HepG2 (cell line): ENCODE measurements around the gene VPS26B. TPM values are rescaled to one million over a fixed set of nuclear protein-coding genes. Genes with fewer than 3 reads are reported as not detected.
A peak's percentile ranks its signal among the peaks of the same experiment; 100 is the strongest.

Experiments
- ZNF556 ChIP-seq: sonication (generic); formaldehyde crosslinking; IDR thresholded peaks from 2 replicates; pipeline ENCODE4 v1.4.0; 2020; ENCODE audit warnings: mild to moderate bottlenecking, missing genetic modification reagents, borderline replicate concordance
- polyA plus RNA-seq, 8 experiments: library from polyadenylated mRNA; depleted of rRNA in 3 of 8; stranded (reverse) in 7 of 8; unstranded in 1 of 8; fragments of >200 nt; fragmentation: Illumina TruSeq in 4 of 8; extraction: Trizol in 4 of 8; gene quantifications; 2 replicates each; pipeline versions ENCODE4 v1.2.1 to v1.2.3, GENCODE V29; 2011 to 2016; ENCODE audit warnings: low read depth in 4 of 8, missing spikeins in 1 of 8, mixed read lengths in 1 of 8; ENCODE audit not compliant: insufficient read depth in 1 of 8
- total RNA-seq, 5 experiments: library from RNA; depleted of rRNA; stranded (reverse); fragments of >200 nt; fragmentation: Illumina TruSeq; extraction: Trizol; gene quantifications; 2 replicates each; pipeline ENCODE4 v1.2.3, GENCODE V29; 2016; ENCODE audit warnings: low read depth in 1 of 5
- TF ChIP-seq, protein P1 (sequence below), 2 experiments: fragments of 450-650 bp in 1 of 2; sonication (generic) in 1 of 2; formaldehyde crosslinking in 1 of 2; IDR thresholded peaks; 2 replicates each; pipeline versions ENCODE4 v1.6.1 to v1.8.0; 2016 to 2022; ENCODE audit warnings: antibody characterized with exemption in 1 of 2, mild to moderate bottlenecking in 1 of 2, missing genetic modification reagents in 1 of 2
- TF ChIP-seq, protein P2 (sequence below): IDR thresholded peaks from 2 replicates; pipeline ENCODE4 v1.4.0; 2020; ENCODE audit warnings: mild to moderate bottlenecking, missing genetic modification reagents

The VPS26B gene
- total and polyA plus RNA-seq, 2 of the 13 experiments (the other 11 are each of a cell fraction or from before 2014, with no cell fraction given): 20.2 to 23.2 TPM

DNA sequence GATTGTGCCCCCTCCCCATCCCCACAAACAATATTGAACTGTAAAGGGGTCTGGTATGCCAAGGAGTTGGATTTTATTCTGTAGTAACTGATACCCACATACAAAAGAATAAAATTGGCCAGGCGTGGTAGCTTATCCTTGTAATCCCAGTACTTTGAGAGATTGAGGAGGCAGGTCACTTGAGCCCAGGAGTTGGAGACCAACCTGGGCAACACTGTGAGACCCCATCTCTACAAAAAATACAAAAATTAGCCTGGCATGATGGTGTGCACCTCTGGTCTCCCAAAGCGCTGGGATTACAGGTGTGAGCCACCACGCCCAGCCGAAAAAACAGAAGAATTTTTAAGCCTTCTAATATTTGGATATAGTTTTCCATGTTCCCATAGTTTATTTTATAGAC is 47.5 kb downstream of the VPS26B start (continued):
- TF ChIP-seq, protein P1, sequence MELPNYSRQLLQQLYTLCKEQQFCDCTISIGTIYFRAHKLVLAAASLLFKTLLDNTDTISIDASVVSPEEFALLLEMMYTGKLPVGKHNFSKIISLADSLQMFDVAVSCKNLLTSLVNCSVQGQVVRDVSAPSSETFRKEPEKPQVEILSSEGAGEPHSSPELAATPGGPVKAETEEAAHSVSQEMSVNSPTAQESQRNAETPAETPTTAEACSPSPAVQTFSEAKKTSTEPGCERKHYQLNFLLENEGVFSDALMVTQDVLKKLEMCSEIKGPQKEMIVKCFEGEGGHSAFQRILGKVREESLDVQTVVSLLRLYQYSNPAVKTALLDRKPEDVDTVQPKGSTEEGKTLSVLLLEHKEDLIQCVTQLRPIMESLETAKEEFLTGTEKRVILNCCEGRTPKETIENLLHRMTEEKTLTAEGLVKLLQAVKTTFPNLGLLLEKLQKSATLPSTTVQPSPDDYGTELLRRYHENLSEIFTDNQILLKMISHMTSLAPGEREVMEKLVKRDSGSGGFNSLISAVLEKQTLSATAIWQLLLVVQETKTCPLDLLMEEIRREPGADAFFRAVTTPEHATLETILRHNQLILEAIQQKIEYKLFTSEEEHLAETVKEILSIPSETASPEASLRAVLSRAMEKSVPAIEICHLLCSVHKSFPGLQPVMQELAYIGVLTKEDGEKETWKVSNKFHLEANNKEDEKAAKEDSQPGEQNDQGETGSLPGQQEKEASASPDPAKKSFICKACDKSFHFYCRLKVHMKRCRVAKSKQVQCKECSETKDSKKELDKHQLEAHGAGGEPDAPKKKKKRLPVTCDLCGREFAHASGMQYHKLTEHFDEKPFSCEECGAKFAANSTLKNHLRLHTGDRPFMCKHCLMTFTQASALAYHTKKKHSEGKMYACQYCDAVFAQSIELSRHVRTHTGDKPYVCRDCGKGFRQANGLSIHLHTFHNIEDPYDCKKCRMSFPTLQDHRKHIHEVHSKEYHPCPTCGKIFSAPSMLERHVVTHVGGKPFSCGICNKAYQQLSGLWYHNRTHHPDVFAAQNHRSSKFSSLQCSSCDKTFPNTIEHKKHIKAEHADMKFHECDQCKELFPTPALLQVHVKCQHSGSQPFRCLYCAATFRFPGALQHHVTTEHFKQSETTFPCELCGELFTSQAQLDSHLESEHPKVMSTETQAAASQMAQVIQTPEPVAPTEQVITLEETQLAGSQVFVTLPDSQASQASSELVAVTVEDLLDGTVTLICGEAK (IDR thresholded peaks at IDR 0.05): no peak
- TF ChIP-seq, protein P1 (CRISPR knock-in tag; IDR thresholded peaks at IDR 0.05): peak; percentile 7; the same call in 1 of the 2 replicates
- no peak for TF ChIP-seq ZNF556
- TF ChIP-seq, protein P2, sequence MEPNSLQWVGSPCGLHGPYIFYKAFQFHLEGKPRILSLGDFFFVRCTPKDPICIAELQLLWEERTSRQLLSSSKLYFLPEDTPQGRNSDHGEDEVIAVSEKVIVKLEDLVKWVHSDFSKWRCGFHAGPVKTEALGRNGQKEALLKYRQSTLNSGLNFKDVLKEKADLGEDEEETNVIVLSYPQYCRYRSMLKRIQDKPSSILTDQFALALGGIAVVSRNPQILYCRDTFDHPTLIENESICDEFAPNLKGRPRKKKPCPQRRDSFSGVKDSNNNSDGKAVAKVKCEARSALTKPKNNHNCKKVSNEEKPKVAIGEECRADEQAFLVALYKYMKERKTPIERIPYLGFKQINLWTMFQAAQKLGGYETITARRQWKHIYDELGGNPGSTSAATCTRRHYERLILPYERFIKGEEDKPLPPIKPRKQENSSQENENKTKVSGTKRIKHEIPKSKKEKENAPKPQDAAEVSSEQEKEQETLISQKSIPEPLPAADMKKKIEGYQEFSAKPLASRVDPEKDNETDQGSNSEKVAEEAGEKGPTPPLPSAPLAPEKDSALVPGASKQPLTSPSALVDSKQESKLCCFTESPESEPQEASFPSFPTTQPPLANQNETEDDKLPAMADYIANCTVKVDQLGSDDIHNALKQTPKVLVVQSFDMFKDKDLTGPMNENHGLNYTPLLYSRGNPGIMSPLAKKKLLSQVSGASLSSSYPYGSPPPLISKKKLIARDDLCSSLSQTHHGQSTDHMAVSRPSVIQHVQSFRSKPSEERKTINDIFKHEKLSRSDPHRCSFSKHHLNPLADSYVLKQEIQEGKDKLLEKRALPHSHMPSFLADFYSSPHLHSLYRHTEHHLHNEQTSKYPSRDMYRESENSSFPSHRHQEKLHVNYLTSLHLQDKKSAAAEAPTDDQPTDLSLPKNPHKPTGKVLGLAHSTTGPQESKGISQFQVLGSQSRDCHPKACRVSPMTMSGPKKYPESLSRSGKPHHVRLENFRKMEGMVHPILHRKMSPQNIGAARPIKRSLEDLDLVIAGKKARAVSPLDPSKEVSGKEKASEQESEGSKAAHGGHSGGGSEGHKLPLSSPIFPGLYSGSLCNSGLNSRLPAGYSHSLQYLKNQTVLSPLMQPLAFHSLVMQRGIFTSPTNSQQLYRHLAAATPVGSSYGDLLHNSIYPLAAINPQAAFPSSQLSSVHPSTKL (CRISPR knock-in tag): no peak
- TF ChIP-seq, all 625 proteins: peak for 4
